H9 (cell line): Measurements from ENCODE around the gene TCF4. TPM values are rescaled to one million over a fixed set of nuclear protein-coding genes. Genes with fewer than 3 reads are reported as not detected.

Experiments
- DNase-seq: peaks from one replicate; pipeline ENCODE4 v3.0.0-alpha.2; 2017
- H2AFZ ChIP-seq: one replicate; pipeline ENCODE4 v1.6.1; 2013; ENCODE audit warnings: mild to moderate bottlenecking, low read length, control low read depth, moderate library complexity
- H2AK5ac ChIP-seq: 2 replicates; pipeline ENCODE4 v1.6.1; 2013; ENCODE audit warnings: low read length, control low read depth, mixed read lengths; ENCODE audit not compliant: insufficient read length
- H2BK120ac ChIP-seq: one replicate; pipeline ENCODE4 v1.6.1; 2013; ENCODE audit warnings: low read depth, mild to moderate bottlenecking, low read length, control low read depth, inconsistent platforms; ENCODE audit not compliant: poor library complexity, severe bottlenecking
- H2BK12ac ChIP-seq: 2 replicates; pipeline ENCODE4 v1.6.1; 2013; ENCODE audit warnings: low read length, control low read depth, mixed read lengths, low read depth; ENCODE audit not compliant: insufficient read length
- H2BK15ac ChIP-seq: 2 replicates; pipeline ENCODE4 v1.6.1; 2013; ENCODE audit warnings: low read depth, low read length, control low read depth
- H2BK20ac ChIP-seq: one replicate; pipeline ENCODE4 v1.6.1; 2013; ENCODE audit warnings: low read depth, mild to moderate bottlenecking, low read length, control low read depth, inconsistent platforms; ENCODE audit not compliant: poor library complexity, severe bottlenecking
- H2BK5ac ChIP-seq: 2 replicates; pipeline ENCODE4 v1.6.1; 2013; ENCODE audit warnings: low read length, control low read depth, mixed read lengths; ENCODE audit not compliant: insufficient read length
- H3K14ac ChIP-seq: 2 replicates; pipeline ENCODE4 v1.6.1; 2013; ENCODE audit warnings: low read length, control low read depth; ENCODE audit not compliant: insufficient read depth
- H3K18ac ChIP-seq: 2 replicates; pipeline ENCODE4 v1.6.1; 2013; ENCODE audit warnings: low read depth, mild to moderate bottlenecking, mixed read lengths, low read length, control low read depth; ENCODE audit not compliant: insufficient read length
- H3K23ac ChIP-seq: 2 replicates; pipeline ENCODE4 v1.6.1; 2013; ENCODE audit warnings: low read length, control low read depth, mixed read lengths, low read depth; ENCODE audit not compliant: insufficient read length
- H3K23me2 ChIP-seq: 2 replicates; pipeline ENCODE4 v1.6.1; 2013; ENCODE audit warnings: low read depth, mild to moderate bottlenecking, mixed read lengths, low read length, control low read depth; ENCODE audit not compliant: insufficient read length, poor library complexity, severe bottlenecking
- H3K27ac ChIP-seq: 2 replicates; pipeline ENCODE4 v1.5.1; 2013; ENCODE audit warnings: low read length, control low read depth, mixed read lengths, low read depth; ENCODE audit not compliant: insufficient read length
- H3K27me3 ChIP-seq: 2 replicates; pipeline ENCODE4 v1.6.1; 2013; ENCODE audit warnings: low read length, control low read depth, inconsistent platforms; ENCODE audit not compliant: insufficient read depth
- H3K4ac ChIP-seq: 2 replicates; pipeline ENCODE4 v1.6.1; 2013; ENCODE audit warnings: low read depth, mild to moderate bottlenecking, control low read depth, inconsistent platforms, low read length, moderate library complexity
- H3K4me1 ChIP-seq: 2 replicates; pipeline ENCODE4 v1.6.1; 2013; ENCODE audit warnings: low read length, control low read depth, inconsistent platforms; ENCODE audit not compliant: insufficient read depth
- H3K4me2 ChIP-seq: 2 replicates; pipeline ENCODE4 v1.6.1; 2013; ENCODE audit warnings: low read length, control low read depth, mixed read lengths; ENCODE audit not compliant: insufficient read length, insufficient read depth
- H3K56ac ChIP-seq: 2 replicates; pipeline ENCODE4 v1.6.1; 2013; ENCODE audit warnings: low read depth, mild to moderate bottlenecking, mixed read lengths, low read length, control low read depth; ENCODE audit not compliant: insufficient read length
- H3K79me1 ChIP-seq: 2 replicates; pipeline ENCODE4 v1.6.1; 2013; ENCODE audit warnings: low read depth, mild to moderate bottlenecking, moderate library complexity, low read length, control low read depth, inconsistent platforms; ENCODE audit not compliant: insufficient read depth, poor library complexity, severe bottlenecking
- H3K79me2 ChIP-seq: 2 replicates; pipeline ENCODE4 v1.6.1; 2013; ENCODE audit warnings: low read length, control low read depth, inconsistent platforms; ENCODE audit not compliant: insufficient read depth
- H3K9ac ChIP-seq: 2 replicates; pipeline ENCODE4 v1.6.1; 2013; ENCODE audit warnings: low read length, control low read depth, mixed read lengths; ENCODE audit not compliant: insufficient read length; ENCODE audit errors: extremely low read depth
- H3K9me3 ChIP-seq: one replicate; pipeline ENCODE4 v1.6.1; 2013; ENCODE audit warnings: low read depth, low read length, inconsistent platforms; ENCODE audit not compliant: control insufficient read depth
- H3T11ph ChIP-seq: one replicate; pipeline ENCODE4 v1.6.1; 2013; ENCODE audit warnings: mild to moderate bottlenecking, low read length, control low read depth, inconsistent platforms
- H4K20me1 ChIP-seq: one replicate; pipeline ENCODE4 v1.6.1; 2013; ENCODE audit not compliant: control insufficient read depth, insufficient read length, insufficient read depth
- H4K5ac ChIP-seq: 2 replicates; pipeline ENCODE4 v1.6.1; 2013; ENCODE audit warnings: low read depth, mild to moderate bottlenecking, mixed read lengths, low read length, control low read depth; ENCODE audit not compliant: insufficient read length
- H4K8ac ChIP-seq: replicated peaks from 2 replicates; pipeline ENCODE4 v1.6.1; 2013; ENCODE audit warnings: low read length, control low read depth, mixed read lengths, low read depth; ENCODE audit not compliant: insufficient read length
- H4K91ac ChIP-seq: 2 replicates; pipeline ENCODE4 v1.6.1; 2013; ENCODE audit warnings: low read depth, mild to moderate bottlenecking, moderate library complexity, mixed read lengths, low read length, control low read depth; ENCODE audit not compliant: insufficient read length
- H3K27ac Mint-ChIP-seq, 3 experiments: 2 replicates in 2 of 3; 3 replicates in 1 of 3; pipeline ENCODE4 v1.8.0; 2020 to 2021; ENCODE audit warnings: mixed read lengths in 3 of 3, mild to moderate bottlenecking in 1 of 3, moderate library complexity in 1 of 3
- H3K27me3 Mint-ChIP-seq: 2 replicates; pipeline ENCODE4 v1.8.0; 2021; ENCODE audit warnings: low read depth, mild to moderate bottlenecking, moderate library complexity, mixed read lengths
- H3K36me3 Mint-ChIP-seq, 3 experiments: 2 replicates in 2 of 3; 3 replicates in 1 of 3; pipeline ENCODE4 v1.8.0; 2020 to 2021; ENCODE audit warnings: low read depth in 3 of 3, mixed read lengths in 3 of 3; ENCODE audit not compliant: insufficient read depth in 1 of 3
- H3K4me1 Mint-ChIP-seq, 2 experiments: 2 replicates each; pipeline ENCODE4 v1.8.0; 2020; ENCODE audit warnings: mixed read lengths in 2 of 2
- H3K4me3 Mint-ChIP-seq, 2 experiments: 2 replicates in 1 of 2; 3 replicates in 1 of 2; pipeline ENCODE4 v1.8.0; 2020 to 2021; ENCODE audit warnings: mild to moderate bottlenecking in 2 of 2, mixed read lengths in 2 of 2, moderate library complexity in 1 of 2
- H3K9me3 Mint-ChIP-seq, 2 experiments: 2 replicates in 1 of 2; 3 replicates in 1 of 2; pipeline ENCODE4 v1.8.0; 2020; ENCODE audit warnings: mild to moderate bottlenecking in 2 of 2, mixed read lengths in 2 of 2, moderate library complexity in 1 of 2
- WGBS: extraction: QIAGEN DNeasy Blood & Tissue Kit; methylation state at CpG from one replicate; pipeline ENCODE4 v1.1.7; 2013; ENCODE audit warnings: missing lambda C conversion rate, low lambda C conversion rate, mixed read lengths; ENCODE audit not compliant: insufficient read length; ENCODE audit errors: extremely low coverage; 5-methylcytosine and 5-hydroxymethylcytosine counted together
- total RNA-seq: library from RNA; stranded (reverse); gene quantifications from 2 replicates; pipeline ENCODE4 v1.2.1, GENCODE V29; 2021
- TF ChIP-seq, protein P1 (sequence below): fragments of 200-600 bp; sonication (generic); conservative IDR thresholded peaks from 3 replicates; pipeline ENCODE4 v1.8.0; 2021; ENCODE audit warnings: antibody characterized with exemption, mild to moderate bottlenecking

TCF4 gene
- total RNA-seq, 1 experiment from 2014 or later: 99.4 TPM

DNA sequence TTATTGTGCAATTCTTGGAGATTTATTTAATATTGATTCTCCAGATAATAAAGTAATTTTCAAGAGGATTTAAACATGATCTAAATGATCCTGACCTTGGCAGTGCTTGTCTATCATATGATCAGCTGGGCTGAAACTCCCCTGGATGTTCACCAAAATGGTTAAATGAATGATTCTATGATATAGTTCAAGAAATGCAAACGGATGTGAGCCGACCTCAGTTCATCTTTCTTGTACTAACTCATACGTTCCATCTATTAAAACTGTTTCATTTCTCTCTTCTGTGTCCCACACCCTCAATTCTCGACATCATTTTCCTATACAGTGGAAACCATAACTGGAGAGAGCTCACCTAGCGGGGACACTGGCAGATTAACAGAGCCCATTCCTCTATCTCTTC is 347.0 kb downstream of the TCF4 start:
- H3K4me3 Mint-ChIP-seq: no peak overlapping the region
- Histone ChIP-seq H4K5ac (no peak overlapping the region), H3K23me2 (no peaks in the 10 kb centered on the region), H2AFZ (no peak overlapping the region), H2AK5ac (no peak overlapping the region), H3K23ac (no peak overlapping the region), H3K4me1 (no peaks in the 10 kb centered on the region), H4K20me1 (no peaks in the 10 kb centered on the region), H3K79me2 (no peaks in the 10 kb centered on the region), H3K56ac (no peak overlapping the region), H3K9ac (no peak overlapping the region), H3K18ac (no peak overlapping the region), H4K91ac (no peak overlapping the region), H3K27ac (no peak overlapping the region), H2BK5ac (no peak overlapping the region), H3K9me3 (no peaks in the 10 kb centered on the region), H3K4me2 (no peak overlapping the region), H2BK15ac (no peak overlapping the region), H3T11ph (no peak overlapping the region), H3K27me3 (no peaks in the 10 kb centered on the region), H3K79me1 (no peaks in the 10 kb centered on the region), H3K14ac (no peak overlapping the region), H4K8ac (no peak overlapping the region), H2BK12ac (no peak overlapping the region), H2BK120ac (no peak overlapping the region), H2BK20ac (no peak overlapping the region), H3K4ac (no peak overlapping the region)
- no peak for DNase-seq
- H3K9me3 Mint-ChIP-seq: no peaks in the 10 kb centered on the region
- TF ChIP-seq, protein P1, sequence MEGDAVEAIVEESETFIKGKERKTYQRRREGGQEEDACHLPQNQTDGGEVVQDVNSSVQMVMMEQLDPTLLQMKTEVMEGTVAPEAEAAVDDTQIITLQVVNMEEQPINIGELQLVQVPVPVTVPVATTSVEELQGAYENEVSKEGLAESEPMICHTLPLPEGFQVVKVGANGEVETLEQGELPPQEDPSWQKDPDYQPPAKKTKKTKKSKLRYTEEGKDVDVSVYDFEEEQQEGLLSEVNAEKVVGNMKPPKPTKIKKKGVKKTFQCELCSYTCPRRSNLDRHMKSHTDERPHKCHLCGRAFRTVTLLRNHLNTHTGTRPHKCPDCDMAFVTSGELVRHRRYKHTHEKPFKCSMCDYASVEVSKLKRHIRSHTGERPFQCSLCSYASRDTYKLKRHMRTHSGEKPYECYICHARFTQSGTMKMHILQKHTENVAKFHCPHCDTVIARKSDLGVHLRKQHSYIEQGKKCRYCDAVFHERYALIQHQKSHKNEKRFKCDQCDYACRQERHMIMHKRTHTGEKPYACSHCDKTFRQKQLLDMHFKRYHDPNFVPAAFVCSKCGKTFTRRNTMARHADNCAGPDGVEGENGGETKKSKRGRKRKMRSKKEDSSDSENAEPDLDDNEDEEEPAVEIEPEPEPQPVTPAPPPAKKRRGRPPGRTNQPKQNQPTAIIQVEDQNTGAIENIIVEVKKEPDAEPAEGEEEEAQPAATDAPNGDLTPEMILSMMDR: no peak
- no peaks in the 10 kb centered on the region for H3K27me3 Mint-ChIP-seq
- no CpG with 5 or more reads among the region's 5 CpGs for WGBS
- peaks cover 5 to 13% of the 10 kb centered on the region in 2 experiments for H3K4me1 Mint-ChIP-seq
- H3K27ac Mint-ChIP-seq: no peak overlapping the region
- peaks cover 0 to 15% (median 6%) of the 10 kb centered on the region in 3 experiments; a peak in 6 of 7 replicates for H3K36me3 Mint-ChIP-seq
